Right lobe of liver (tissue), 6 donors: Measurements from ENCODE around the gene SAMD4A. TPM values are rescaled to one million over a fixed set of nuclear protein-coding genes. Genes with fewer than 3 reads are reported as not detected.

Experiments used
- ATAC-seq, 4 donors: fragments of 200-7000 bp; cut with Tn5 transposase; one replicate each; pipeline ENCODE4 v1.9.1; 2020; ENCODE audit warnings: mild to moderate bottlenecking in 4 of 4, moderate library complexity in 4 of 4
- DNase-seq, 3 donors: peaks; one replicate each; pipeline ENCODE4 v3.0.0-alpha.2; 2020
- H3K27ac ChIP-seq, 3 donors: fragments of 200-600 bp; one replicate each; pipeline ENCODE4 v1.8.0; 2022
- H3K27me3 ChIP-seq, 2 donors: fragments of 200-600 bp; one replicate each; pipeline ENCODE4 v1.8.0; 2022
- H3K36me3 ChIP-seq, 4 donors: fragments of 200-600 bp; sonication (generic) in 1 of 4; one replicate each; pipeline versions ENCODE4 v1.5.1 to v1.8.0; 2017 to 2022; ENCODE audit warnings: control low read depth in 1 of 4
- H3K4me1 ChIP-seq, 4 donors: fragments of 200-600 bp; sonication (generic) in 1 of 4; one replicate each; pipeline versions ENCODE4 v1.5.1 to v1.8.0; 2017 to 2022; ENCODE audit warnings: control low read depth in 1 of 4
- H3K4me3 ChIP-seq, 3 donors: fragments of 200-600 bp; one replicate each; pipeline ENCODE4 v1.8.0; 2022
- H3K9me3 ChIP-seq, 4 donors: fragments of 200-600 bp; sonication (generic) in 1 of 4; one replicate each; pipeline versions ENCODE4 v1.5.1 to v1.8.0; 2017 to 2022; ENCODE audit warnings: control low read depth in 1 of 4
- POLR2A ChIP-seq: fragments of 450-650 bp; IDR thresholded peaks from one replicate; pipeline ENCODE4 v1.6.1; 2017; ENCODE audit warnings: antibody characterized with exemption, mild to moderate bottlenecking
- WGBS: methylation state at CpG from one replicate; pipeline ENCODE4 v1.1.6; 2018; ENCODE audit warnings: low coverage, low lambda C conversion rate; ENCODE audit not compliant: insufficient coverage; ENCODE audit errors: missing lambda C conversion rate; 5-methylcytosine and 5-hydroxymethylcytosine counted together
- intact Hi-C, 2 donors: fragments of 100-400 bp; cut with DNase I; formaldehyde crosslinking; loops; one replicate each; pipeline versions ENCODE4 v1.11.2 to v1.14.1; 2022
- total RNA-seq, 6 experiments: library from RNA; depleted of rRNA in 2 of 6; stranded (reverse); fragments of >200 nt in 2 of 6; fragmentation: NEBNext Ultra II Directional in 3 of 6; extraction: Animal tissue kit (Norgen Biotek cat#: 25700) in 3 of 6; gene quantifications; one replicate each; pipeline versions ENCODE4 v1.1.0 to v1.2.4, GENCODE V29; 2016 to 2023
- TF ChIP-seq, protein P1 (sequence below), 4 donors: fragments of 200-600 bp in 3 of 4; fragments of 450-650 bp in 1 of 4; IDR thresholded peaks; one replicate each; pipeline versions ENCODE4 v1.5.1 to v1.8.0; 2016 to 2022; ENCODE audit warnings: antibody characterized with exemption in 4 of 4, mild to moderate bottlenecking in 2 of 4
- donor health status: DM: no; HTN: yes; CAD: no.
- donor health status: DM: no; HTN: no; CAD: no.
- donor health status: DM: no; HTN: no; CAD: no.
- donor health status: DM: no; HTN: yes; CAD: no.
- donor health status: DM: no; HTN: yes; CAD: no.

Gene SAMD4A
- total RNA-seq, 6 experiments from 2014 or later = 16.7 to 31.9 (median 21.1) TPM

DNA sequence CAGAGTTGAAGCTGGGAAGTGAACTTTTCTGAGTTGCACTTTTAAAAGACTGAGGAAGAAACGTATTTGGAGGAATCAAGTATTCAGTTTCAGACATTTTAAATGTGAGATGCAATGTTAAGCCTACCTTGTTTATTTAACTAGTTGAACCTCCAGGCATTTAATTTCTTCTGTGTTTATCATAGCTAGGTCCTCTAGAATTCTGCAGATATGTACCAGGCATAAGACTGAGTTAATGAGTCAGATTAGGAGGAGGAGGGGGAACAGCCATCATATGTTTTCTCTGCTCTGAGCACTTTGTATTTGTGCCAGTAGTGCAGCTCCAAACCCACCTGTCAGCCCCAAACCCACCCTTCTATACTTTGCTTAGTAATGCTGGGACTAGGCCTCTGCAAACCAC lies 16.4 kb upstream of the SAMD4A start:
- Histone ChIP-seq H3K27ac (no peak overlapping the region), H3K27me3 (no peaks in the 10 kb centered on the region), H3K4me3 (no peak overlapping the region), H3K36me3 (no peaks in the 10 kb centered on the region), H3K4me1 (no peaks in the 10 kb centered on the region), H3K9me3 (no peaks in the 10 kb centered on the region)
- 89% methylated on average over 1 of the region's 1 CpG for whole genome bisulfite sequencing
- intact Hi-C loops = no loop called here
- ATAC-seq (no peak), DNase-seq (no peak)
- no peak for TF ChIP-seq POLR2A
- TF ChIP-seq, protein P1, sequence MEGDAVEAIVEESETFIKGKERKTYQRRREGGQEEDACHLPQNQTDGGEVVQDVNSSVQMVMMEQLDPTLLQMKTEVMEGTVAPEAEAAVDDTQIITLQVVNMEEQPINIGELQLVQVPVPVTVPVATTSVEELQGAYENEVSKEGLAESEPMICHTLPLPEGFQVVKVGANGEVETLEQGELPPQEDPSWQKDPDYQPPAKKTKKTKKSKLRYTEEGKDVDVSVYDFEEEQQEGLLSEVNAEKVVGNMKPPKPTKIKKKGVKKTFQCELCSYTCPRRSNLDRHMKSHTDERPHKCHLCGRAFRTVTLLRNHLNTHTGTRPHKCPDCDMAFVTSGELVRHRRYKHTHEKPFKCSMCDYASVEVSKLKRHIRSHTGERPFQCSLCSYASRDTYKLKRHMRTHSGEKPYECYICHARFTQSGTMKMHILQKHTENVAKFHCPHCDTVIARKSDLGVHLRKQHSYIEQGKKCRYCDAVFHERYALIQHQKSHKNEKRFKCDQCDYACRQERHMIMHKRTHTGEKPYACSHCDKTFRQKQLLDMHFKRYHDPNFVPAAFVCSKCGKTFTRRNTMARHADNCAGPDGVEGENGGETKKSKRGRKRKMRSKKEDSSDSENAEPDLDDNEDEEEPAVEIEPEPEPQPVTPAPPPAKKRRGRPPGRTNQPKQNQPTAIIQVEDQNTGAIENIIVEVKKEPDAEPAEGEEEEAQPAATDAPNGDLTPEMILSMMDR (IDR thresholded peaks at IDR 0.05) = no peak

DNA sequence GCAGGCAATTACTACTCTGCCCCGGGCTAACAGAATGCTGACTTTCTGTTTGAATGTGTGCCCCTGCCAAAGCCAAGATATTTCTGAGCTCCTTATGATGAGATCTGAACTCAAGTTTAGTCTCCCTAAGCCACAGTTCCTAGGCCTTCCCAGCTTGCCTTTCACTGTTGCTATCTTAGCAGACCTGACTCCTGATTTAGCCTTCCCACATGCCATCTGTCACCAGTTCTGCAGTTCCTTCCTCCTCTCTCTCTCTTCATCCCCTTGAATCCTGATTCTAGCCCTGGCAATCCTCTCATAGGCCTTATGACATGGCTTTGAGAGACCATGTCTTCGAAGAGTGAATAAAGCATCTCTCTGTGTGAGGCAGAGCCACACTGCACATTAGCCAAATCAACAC lies 12.5 kb upstream of the SAMD4A start:
- Histone ChIP-seq H3K27ac (no peak overlapping the region), H3K36me3 (no peaks in the 10 kb centered on the region), H3K4me1 (no peaks in the 10 kb centered on the region), H3K27me3 (no peaks in the 10 kb centered on the region), H3K4me3 (no peak overlapping the region), H3K9me3 (no peaks in the 10 kb centered on the region)
- 91% methylated on average over 1 of the region's 2 CpGs for WGBS
- DNase-seq (no peak), ATAC-seq (no peak)
- no peak for TF ChIP-seq POLR2A
- TF ChIP-seq, protein P1 (IDR thresholded peaks at IDR 0.05) = no peak
- intact Hi-C loops = no loop called here

DNA sequence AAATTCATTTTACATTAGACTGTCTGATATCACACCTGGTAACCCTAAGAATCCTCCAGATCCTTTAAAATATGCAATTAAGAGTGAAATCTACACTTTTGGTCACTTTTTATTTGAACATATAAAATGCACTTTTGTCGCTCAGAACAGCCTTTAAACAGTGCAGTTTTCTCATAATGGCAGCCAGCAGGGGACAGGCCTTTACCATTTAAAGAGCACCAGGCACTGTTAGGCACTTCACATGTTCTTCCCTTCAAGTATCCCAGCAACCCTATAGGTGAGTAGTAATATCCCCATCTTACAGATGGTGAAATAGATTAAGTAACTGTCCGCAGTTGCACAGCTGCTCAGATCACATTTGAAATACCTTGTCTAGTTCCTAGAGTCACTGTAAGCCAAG lies 11.3 kb upstream of the SAMD4A start:
- ATAC-seq (no peak), DNase-seq (no peak)
- Histone ChIP-seq H3K36me3 (no peaks in the 10 kb centered on the region), H3K9me3 (no peaks in the 10 kb centered on the region), H3K27me3 (no peaks in the 10 kb centered on the region), H3K4me1 (no peaks in the 10 kb centered on the region), H3K4me3 (no peak overlapping the region), H3K27ac (no peak overlapping the region)
- intact Hi-C loops = no loop called here
- WGBS = 79% methylated on average over 2 of the region's 2 CpGs
- no peak for TF ChIP-seq POLR2A
- TF ChIP-seq, protein P1 (IDR thresholded peaks at IDR 0.05) = no peak

DNA sequence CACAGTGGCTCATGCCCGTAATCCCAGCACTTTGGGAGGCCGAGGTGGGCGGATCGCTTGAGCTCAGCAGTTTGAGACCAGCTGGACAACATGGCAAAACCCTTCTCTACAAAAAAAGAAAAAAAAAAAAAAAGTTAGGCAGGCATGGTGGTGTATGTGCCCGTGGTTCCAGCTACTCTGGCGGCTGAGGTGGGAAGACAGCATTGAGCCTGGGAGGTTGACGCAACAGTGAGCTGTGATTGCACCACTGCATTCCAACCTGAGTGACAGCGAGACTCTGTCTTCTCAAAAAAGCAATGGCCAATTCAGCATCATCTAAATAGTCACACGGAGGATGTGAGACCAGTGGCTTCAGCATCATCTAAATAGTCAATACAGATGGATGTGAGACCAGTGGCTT lies 10.4 kb upstream of the SAMD4A start:
- ATAC-seq (peak; percentile 87 to 97 (median 96)), DNase-seq (peak; percentile 46 to 69 (median 69))
- Histone ChIP-seq H3K4me3 (no peak overlapping the region), H3K27me3 (no peaks in the 10 kb centered on the region), H3K36me3 (no peaks in the 10 kb centered on the region), H3K9me3 (no peaks in the 10 kb centered on the region), H3K4me1 (no peaks in the 10 kb centered on the region), H3K27ac (no peak overlapping the region)
- TF ChIP-seq, protein P1 (IDR thresholded peaks at IDR 0.05) = no peak
- no peak for TF ChIP-seq POLR2A
- WGBS = 60% methylated on average over 9 of the region's 9 CpGs
- intact Hi-C loops = no loop called here

DNA sequence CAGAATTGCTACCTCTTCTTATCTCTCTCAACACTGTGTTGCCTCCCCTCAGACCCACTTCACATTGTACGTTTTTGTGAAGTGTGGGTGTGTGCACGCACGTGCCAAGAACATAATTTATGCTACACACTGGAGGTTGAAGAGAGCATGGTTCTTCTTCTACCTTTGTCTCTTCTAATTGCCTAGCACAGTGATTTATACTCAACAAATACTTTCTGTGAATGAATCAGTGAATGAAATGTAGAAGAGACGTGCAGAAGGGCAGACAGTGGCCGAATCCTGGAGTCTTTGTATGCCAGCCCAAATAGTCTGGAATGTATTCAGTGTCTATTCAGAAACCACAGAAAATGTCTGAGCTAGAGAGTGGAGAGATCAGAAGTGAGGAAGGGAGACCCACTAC lies 4.6 kb upstream of the SAMD4A start:
- Histone ChIP-seq H3K27me3 (no peaks in the 10 kb centered on the region), H3K9me3 (no peaks in the 10 kb centered on the region), H3K36me3 (no peaks in the 10 kb centered on the region), H3K4me1 (peaks cover 0 to 8% (median 0%) of the 10 kb centered on the region in 4 donors), H3K4me3 (no peak overlapping the region), H3K27ac (no peak overlapping the region)
- intact Hi-C loops = loop anchor here in 1 of 2 donors (10.0 kb wide), 1 partner anchor 212 kb away; no protein-coding TSS in a partner anchor
- TF ChIP-seq, protein P1 (IDR thresholded peaks at IDR 0.05) = no peak
- no peak for TF ChIP-seq POLR2A
- DNase-seq (no peak), ATAC-seq (no peak)
- 63% methylated on average over 5 of the region's 5 CpGs for WGBS
